ENCODE measurements around the gene GKN1. TPM values are rescaled to one million over a fixed set of nuclear protein-coding genes. Genes with fewer than 3 reads are reported as not detected.

The GKN1 gene
- total RNA-seq, 1 donor, result under 0.01 TPM

DNA sequence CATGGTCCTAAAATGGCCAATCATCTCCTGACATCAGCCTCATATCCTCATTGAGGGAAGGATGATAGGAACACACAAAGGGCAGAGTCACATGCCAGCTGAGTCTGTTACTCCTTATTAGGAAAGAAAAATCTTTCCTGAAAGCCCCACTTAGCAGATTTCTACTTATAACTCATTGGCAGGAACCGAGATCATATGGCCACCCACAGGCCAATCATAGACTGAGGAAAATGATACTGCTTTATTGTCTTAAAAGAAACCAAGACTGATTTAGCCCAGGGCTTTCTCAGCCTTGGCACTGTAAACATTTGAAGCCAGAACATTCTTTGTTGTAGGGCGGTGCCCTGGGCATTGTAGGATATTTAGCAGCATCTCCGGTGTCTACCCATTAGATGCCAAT is 40.4 kb upstream of the GKN1 start:
- TF ChIP-seq, protein P1, sequence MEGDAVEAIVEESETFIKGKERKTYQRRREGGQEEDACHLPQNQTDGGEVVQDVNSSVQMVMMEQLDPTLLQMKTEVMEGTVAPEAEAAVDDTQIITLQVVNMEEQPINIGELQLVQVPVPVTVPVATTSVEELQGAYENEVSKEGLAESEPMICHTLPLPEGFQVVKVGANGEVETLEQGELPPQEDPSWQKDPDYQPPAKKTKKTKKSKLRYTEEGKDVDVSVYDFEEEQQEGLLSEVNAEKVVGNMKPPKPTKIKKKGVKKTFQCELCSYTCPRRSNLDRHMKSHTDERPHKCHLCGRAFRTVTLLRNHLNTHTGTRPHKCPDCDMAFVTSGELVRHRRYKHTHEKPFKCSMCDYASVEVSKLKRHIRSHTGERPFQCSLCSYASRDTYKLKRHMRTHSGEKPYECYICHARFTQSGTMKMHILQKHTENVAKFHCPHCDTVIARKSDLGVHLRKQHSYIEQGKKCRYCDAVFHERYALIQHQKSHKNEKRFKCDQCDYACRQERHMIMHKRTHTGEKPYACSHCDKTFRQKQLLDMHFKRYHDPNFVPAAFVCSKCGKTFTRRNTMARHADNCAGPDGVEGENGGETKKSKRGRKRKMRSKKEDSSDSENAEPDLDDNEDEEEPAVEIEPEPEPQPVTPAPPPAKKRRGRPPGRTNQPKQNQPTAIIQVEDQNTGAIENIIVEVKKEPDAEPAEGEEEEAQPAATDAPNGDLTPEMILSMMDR (IDR thresholded peaks at IDR 0.05; ENCODE audit: insufficient read depth, low read depth, low read length), result no peak
- no peak overlapping the region for H3K4me3 ChIP-seq (ENCODE audit: low read depth, low read length)
- no peak for DNase-seq (ENCODE audit: low read depth)

DNA sequence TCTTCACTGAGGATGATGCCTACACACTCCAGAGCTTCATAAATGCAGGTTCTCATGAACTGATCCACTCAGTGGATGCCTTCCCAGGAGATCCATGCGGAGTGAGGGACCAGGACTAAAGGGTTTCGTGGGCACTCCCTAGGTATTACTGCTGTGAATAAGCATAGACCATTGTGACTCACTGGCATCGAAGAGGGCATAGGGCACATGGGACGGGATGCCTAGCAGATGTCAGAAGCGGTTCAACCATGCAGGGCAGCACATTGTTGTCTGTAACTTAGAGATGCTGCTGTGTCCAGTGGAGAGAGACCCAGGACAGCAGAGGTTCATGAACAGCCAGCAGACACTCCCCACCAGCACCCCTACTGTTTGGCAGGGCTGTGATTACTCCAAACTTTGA is 39.0 kb upstream of the GKN1 start:
- TF ChIP-seq, protein P1 (IDR thresholded peaks at IDR 0.05; ENCODE audit: insufficient read depth, low read depth, low read length), result no peak
- H3K4me3 ChIP-seq (ENCODE audit: low read depth, low read length), result no peak overlapping the region
- DNase-seq (ENCODE audit: low read depth), result no peak

DNA sequence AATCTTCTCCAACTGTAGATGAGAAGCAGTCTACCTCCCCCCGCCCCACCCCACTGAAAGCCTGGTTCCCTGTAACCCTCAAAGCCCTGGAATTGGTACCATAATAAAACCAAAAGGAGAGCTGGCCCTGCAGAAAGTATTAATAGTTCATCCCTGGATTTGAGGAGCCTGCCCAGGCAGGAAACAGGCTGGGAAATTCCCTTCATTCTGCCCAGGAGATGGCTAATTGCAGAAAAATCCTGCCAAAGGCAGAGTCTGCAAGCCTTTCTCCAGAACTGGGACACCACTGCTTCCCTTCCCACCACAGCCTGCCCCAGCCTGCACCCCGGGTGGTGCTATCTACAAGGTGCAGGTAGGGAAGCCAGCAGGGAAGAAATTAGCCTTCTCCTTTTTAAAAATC is 38.0 kb upstream of the GKN1 start:
- TF ChIP-seq, protein P1 (IDR thresholded peaks at IDR 0.05; ENCODE audit: insufficient read depth, low read depth, low read length), result no peak
- DNase-seq (ENCODE audit: low read depth), result peak; percentile 32
- H3K4me3 ChIP-seq (ENCODE audit: low read depth, low read length), result no peak overlapping the region

DNA sequence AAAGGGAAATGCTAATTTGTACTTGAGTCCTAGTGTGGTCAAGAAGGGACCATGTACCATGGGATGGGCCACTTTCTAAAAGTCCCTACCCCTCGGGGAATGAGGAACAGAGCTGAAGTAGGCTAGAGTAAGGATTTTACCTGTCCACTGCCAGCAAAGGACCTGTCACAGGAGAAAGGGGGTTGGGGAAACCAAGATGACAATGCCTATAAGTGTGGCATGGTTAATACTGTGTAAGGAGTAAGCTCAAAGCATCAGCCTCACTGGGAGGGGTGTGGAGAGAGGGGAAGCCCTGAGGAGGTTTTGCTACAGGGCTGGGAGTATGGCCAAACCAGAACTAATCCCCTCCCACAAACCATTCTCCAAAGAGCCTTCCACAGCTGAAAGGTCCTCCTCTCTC is 37.5 kb upstream of the GKN1 start:
- H3K4me3 ChIP-seq (ENCODE audit: low read depth, low read length), result no peak overlapping the region
- DNase-seq (ENCODE audit: low read depth), result no peak
- TF ChIP-seq, protein P1 (IDR thresholded peaks at IDR 0.05; ENCODE audit: insufficient read depth, low read depth, low read length), result no peak

DNA sequence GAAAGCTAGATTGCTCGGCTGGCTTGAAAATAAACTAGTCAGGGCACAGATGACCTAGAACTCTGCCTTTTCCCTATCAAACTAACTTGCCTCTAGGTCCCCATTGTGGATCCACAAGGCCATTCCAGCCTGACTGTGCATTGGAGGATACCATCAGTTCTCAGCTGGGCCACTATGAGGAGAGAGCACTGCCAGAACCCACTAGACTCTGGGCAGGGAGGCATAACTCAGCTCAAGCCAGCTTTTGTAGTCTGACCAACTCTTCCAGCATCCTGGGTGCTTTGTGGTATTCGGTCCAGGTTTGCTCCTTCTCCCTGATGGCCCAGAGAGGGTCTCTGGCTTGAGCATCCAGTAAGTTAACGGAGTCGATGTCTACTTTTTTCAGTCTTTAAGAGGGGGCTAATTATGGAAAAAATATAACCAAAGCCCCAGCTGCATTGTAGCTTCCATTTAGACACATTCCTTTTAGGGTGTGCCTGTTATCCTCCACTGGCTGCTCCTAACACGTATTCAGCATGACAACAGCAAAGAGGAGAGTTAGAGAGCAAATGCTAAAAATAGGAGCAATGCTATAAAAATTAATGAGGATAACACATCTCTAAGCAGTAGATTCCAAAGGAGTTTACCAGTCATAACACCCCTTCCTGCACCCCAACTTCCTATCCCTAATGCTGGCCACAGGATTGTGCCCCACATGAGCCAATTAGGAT is 36.9 kb upstream of the GKN1 start:
- TF ChIP-seq, protein P1 (IDR thresholded peaks at IDR 0.05; ENCODE audit: insufficient read depth, low read depth, low read length), result no peak
- no peak overlapping the region for H3K4me3 ChIP-seq (ENCODE audit: low read depth, low read length)
- no peak for DNase-seq (ENCODE audit: low read depth)

DNA sequence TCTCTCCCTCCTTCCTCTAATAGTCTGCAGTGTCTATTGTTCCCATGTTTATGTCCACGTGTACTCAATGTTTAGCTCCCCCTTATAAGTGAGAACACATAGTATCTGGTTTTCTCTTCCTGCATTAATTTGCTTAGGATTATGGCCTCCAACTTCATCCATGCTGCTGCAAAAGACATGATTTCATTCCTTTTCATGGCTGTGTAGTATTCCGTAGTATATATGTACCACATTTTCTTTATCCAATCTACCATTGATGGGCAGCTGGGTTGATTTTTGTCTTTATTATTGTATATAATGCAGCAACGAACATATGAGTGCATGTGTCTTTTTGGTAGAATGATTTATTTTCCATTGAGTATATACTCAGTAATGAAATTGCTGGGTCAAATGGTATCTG is 35.5 kb upstream of the GKN1 start:
- no peak for DNase-seq (ENCODE audit: low read depth)
- TF ChIP-seq, protein P1 (IDR thresholded peaks at IDR 0.05; ENCODE audit: insufficient read depth, low read depth, low read length), result no peak
- no peak overlapping the region for H3K4me3 ChIP-seq (ENCODE audit: low read depth, low read length)

DNA sequence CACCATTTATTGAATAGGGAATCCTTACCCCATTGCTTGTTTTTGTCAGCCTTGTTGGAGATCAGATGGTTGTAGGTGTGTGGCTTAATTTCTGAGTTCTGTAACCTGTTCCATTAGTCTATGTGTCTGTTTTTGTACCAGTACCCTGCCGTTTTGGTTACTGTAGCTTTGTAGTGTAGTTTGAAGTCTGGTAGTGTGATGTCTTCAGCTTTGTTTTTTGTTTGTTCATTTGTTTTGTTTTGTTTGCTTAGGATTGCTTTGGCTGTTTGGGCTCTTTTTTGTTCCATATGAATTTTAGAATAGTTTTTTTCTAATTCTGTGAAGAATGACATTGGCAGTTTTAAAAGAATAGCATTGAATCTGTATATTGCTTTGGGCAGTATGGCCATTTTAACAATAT is 34.5 kb upstream of the GKN1 start:
- TF ChIP-seq, protein P1 (IDR thresholded peaks at IDR 0.05; ENCODE audit: insufficient read depth, low read depth, low read length), result no peak
- no peak for DNase-seq (ENCODE audit: low read depth)
- H3K4me3 ChIP-seq (ENCODE audit: low read depth, low read length), result no peak overlapping the region

All from fibroblast of villous mesenchyme (primary cell).